IPS-15b (cell line): ENCODE measurements around the gene SLC6A7.
A peak's percentile ranks its signal among the peaks of the same experiment; 100 is the strongest.

Source experiments
- H3K27me3 ChIP-seq: one replicate; pipeline ENCODE4 v1.6.1; 2013; ENCODE audit warnings: low read length; ENCODE audit not compliant: control insufficient read depth, insufficient read depth
- H3K36me3 ChIP-seq: one replicate; pipeline ENCODE4 v1.6.1; 2013; ENCODE audit warnings: low read length; ENCODE audit not compliant: control insufficient read depth, insufficient read depth
- H3K4me1 ChIP-seq: one replicate; pipeline ENCODE4 v1.6.1; 2013; ENCODE audit warnings: mild to moderate bottlenecking, low read length; ENCODE audit not compliant: control insufficient read depth, insufficient read depth
- H3K4me3 ChIP-seq: one replicate; pipeline ENCODE4 v1.5.1; 2013; ENCODE audit warnings: low read depth, low read length
- H3K9ac ChIP-seq: one replicate; pipeline ENCODE4 v1.6.1; 2013; ENCODE audit warnings: low read depth, mild to moderate bottlenecking, low read length
- H3K9me3 ChIP-seq: one replicate; pipeline ENCODE4 v1.6.1; 2013; ENCODE audit warnings: mild to moderate bottlenecking, low read length; ENCODE audit not compliant: control insufficient read depth, insufficient read depth

The SLC6A7 gene

DNA sequence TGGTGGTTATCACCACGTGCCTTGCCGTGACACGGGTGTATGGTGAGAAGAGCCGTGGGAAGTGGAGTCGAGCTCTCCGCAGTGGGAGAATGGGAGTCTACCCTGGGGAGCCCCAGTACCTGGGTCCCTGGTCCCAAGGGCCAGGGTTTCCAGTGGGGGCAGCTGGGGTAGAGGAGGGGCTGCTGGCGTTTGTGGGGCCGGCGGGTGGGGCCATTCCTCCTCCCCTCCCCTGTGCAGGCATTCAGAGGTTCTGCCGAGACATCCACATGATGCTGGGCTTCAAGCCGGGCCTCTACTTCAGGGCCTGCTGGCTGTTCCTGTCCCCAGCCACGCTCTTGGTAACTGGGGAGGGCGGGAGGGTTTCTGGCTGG lies 14.7 kb downstream of the SLC6A7 start:
- H3K27me3 ChIP-seq = no peaks in the 10 kb centered on the region
- no peaks in the 10 kb centered on the region for H3K36me3 ChIP-seq
- H3K4me1 ChIP-seq = peaks cover 3% of the 10 kb centered on the region
- H3K9ac ChIP-seq = no peak overlapping the region
- H3K4me3 ChIP-seq = no peak overlapping the region
- no peaks in the 10 kb centered on the region for H3K9me3 ChIP-seq

DNA sequence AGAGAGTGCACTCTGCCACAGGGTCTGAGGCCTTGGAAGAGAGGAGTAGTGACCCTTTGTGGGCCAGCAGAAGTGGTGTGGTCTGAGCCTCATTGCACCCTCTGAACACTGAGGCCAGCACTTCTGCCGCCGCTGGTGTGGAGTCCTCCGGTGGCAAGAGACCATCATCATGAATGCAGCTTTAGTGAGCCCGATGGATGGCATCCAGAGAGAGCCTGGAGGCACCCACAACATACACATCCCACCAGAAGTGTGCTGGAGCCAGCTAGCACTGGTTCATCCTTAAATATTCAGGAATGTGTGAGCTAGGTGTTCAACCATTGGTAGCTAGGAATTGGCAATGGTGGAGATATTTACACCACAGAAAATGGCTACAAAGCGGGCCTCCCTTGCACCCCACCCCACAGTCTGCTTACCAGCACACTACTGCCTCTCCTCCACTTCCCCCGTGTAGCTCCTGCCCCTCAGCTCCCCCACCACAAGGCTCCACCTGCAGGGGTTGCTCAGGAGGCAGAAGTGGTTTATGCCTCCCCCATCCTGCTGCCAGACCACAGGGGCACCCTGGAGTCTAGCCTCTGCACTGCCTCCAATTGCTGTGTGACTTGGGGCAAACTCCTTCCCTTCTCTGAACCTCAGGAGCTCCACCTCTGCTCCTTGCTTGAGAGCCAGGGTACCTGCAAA lies 16.4 kb downstream of the SLC6A7 start:
- Histone ChIP-seq H3K27me3 (no peaks in the 10 kb centered on the region), H3K4me3 (no peak overlapping the region), H3K36me3 (no peaks in the 10 kb centered on the region), H3K9me3 (no peaks in the 10 kb centered on the region), H3K4me1 (peaks cover 8% of the 10 kb centered on the region), H3K9ac (no peak overlapping the region)

DNA sequence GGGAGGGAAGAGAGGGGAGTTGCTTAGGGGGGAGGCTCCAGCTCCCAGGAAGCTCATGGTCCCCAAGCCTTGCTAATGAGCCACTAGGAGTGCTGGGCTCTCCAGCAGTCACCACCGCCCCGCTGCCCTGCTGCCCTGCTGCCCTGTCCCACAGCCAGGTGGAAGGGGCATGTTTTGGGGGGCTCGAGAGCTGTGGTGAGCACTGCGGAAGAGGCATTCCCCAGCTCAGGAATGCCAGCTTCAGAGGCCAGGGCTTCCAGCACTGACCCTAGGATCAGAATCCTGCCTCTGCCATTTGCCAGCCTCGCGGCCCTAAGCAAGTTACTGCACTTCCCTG lies 16.9 kb downstream of the SLC6A7 start:
- H3K4me3 ChIP-seq = no peak overlapping the region
- H3K36me3 ChIP-seq = no peaks in the 10 kb centered on the region
- H3K9me3 ChIP-seq = no peaks in the 10 kb centered on the region
- H3K9ac ChIP-seq = no peak overlapping the region
- H3K27me3 ChIP-seq = no peaks in the 10 kb centered on the region
- peaks cover 10% of the 10 kb centered on the region for H3K4me1 ChIP-seq

GRCh38 chr5:150208187-150209098 lies 18.6 kb downstream of the SLC6A7 start:
- H3K27me3 ChIP-seq = no peaks in the 10 kb centered on the region
- no peak overlapping the region for H3K9ac ChIP-seq
- H3K9me3 ChIP-seq = no peaks in the 10 kb centered on the region
- H3K4me3 ChIP-seq = no peak overlapping the region
- H3K4me1 ChIP-seq = peaks cover 11% of the 10 kb centered on the region
- H3K36me3 ChIP-seq = no peaks in the 10 kb centered on the region

- H3K9ac ChIP-seq = no peak overlapping the region
- no peaks in the 10 kb centered on the region for H3K36me3 ChIP-seq
- H3K4me1 ChIP-seq = peaks cover 11% of the 10 kb centered on the region
- H3K27me3 ChIP-seq = peaks cover 2% of the 10 kb centered on the region
- H3K4me3 ChIP-seq = no peak overlapping the region
- H3K9me3 ChIP-seq = no peaks in the 10 kb centered on the region
Measured at GRCh38 chr5:150209099-150209635, 19.3 kb downstream of the SLC6A7 start.

DNA sequence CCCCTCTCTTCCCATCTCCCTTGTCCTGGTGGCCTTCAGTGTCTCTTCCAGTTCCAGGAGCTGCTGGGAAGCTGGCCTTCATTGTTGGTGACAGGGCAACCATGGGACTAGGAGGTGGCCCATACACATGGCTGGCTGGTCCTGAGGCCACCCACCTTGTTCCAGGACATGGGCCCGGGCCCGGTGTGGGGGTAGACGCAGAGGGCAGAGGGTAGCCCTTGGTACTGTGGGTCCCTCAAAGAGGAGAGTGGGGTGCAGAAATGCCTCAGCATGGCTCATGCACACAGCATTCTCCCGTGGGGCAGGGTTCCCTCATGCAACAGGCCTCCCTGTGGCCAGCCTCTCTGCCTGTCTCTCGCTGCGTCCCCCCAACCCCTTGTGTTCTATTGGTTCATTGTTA lies 20.8 kb downstream of the SLC6A7 start:
- H3K4me1 ChIP-seq = peaks cover 11% of the 10 kb centered on the region
- peaks cover 2% of the 10 kb centered on the region for H3K27me3 ChIP-seq
- H3K4me3 ChIP-seq = peak overlapping the region; percentile 4

DNA sequence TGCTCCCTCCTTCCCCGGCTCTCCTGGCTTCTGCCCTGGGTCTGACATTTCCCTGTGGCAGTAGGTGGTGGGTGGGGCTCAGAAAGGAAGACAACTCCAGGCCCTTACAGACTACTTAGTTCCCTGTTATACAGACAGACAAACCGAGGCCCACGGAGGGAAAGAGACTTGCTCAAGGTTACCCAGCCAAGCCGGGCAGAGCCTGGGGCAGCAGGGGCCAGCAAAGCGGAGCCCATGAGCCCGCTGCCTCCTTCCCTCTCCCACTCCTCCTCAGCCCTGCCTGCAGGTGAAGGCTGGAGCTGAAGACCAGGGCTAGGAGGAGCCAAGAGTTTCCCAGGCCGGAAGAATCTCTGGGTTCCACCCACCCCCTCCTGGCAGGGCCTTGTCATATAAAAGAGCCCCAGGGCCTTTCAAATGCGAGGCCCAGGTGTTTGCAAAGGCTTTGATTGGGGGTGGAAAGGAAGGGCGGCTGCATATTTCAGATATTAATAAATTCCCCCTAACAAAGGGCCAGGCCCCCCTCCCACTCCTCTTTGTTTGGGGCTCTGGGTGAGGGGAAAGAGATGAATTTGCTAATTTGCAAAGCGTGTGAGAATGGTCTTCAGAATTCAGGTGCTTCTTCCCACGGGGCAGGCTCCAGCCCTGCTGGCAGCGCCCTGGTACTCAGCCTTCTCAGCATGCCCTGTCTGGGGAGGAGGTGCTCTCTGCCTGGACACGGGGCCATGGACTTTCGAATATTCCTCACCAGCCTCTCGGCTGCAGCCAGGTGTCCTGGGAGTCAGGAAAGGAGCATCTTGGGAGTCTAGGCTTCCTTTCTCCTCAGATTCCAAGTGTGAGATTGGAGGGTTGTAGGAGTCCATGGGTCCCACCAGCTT lies 21.5 kb downstream of the SLC6A7 start:
- Histone ChIP-seq H3K9me3 (no peaks in the 10 kb centered on the region), H3K36me3 (no peaks in the 10 kb centered on the region), H3K4me3 (peak overlapping the region; percentile 4), H3K4me1 (peaks cover 11% of the 10 kb centered on the region), H3K9ac (no peak overlapping the region), H3K27me3 (peaks cover 2% of the 10 kb centered on the region)

More for the DNA sequence above, 20.8 kb downstream of the SLC6A7 start:
- Histone ChIP-seq H3K9ac (no peak overlapping the region), H3K9me3 (no peaks in the 10 kb centered on the region), H3K36me3 (no peaks in the 10 kb centered on the region)

DNA sequence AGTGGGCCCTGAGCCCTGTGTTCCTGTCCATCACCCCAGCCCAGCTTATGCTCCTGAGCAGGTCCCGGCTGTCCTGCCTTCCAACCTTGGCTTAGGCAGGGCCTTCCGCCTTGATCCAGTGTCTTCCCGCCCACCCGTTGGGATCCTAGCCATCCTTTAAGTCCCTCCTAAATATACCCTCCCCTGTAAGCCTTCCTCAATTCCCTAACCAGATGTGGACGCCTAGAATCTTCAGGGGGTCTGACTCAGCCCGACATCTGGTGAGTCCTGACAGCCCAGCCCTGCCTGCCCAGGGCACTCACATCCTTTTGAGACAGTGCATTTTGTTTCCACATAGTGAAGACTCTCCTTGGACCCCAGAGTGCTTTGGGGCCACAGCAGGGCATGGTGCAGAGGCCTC lies 23.7 kb downstream of the SLC6A7 start:
- H3K27me3 ChIP-seq = peaks cover 12% of the 10 kb centered on the region
- no peaks in the 10 kb centered on the region for H3K36me3 ChIP-seq
- no peak overlapping the region for H3K9ac ChIP-seq
- H3K4me1 ChIP-seq = peaks cover 9% of the 10 kb centered on the region
- no peak overlapping the region for H3K4me3 ChIP-seq
- no peaks in the 10 kb centered on the region for H3K9me3 ChIP-seq

DNA sequence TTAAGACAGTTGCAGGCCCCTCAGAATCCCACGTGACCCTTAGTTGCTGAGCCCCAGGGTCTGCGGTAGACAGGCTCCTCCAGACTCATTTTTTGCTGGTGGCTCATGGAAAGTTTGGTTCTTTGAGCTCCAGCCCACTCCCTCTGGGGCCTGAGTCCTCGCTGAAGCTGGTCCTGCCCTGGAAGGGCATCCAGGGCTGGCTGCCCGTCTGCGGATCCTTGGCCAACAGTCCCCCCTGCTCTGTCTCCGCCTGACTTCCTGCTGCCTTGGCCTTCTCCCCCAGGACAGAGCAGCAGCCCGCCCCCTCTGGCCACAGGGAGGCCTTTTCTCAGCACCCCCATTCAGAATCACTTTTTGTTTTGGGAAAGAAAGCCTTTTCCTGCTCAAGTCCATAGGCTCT lies 24.4 kb downstream of the SLC6A7 start:
- Histone ChIP-seq H3K4me3 (no peak overlapping the region), H3K36me3 (no peaks in the 10 kb centered on the region), H3K9me3 (no peaks in the 10 kb centered on the region), H3K4me1 (peaks cover 9% of the 10 kb centered on the region), H3K9ac (no peak overlapping the region), H3K27me3 (peaks cover 12% of the 10 kb centered on the region)

DNA sequence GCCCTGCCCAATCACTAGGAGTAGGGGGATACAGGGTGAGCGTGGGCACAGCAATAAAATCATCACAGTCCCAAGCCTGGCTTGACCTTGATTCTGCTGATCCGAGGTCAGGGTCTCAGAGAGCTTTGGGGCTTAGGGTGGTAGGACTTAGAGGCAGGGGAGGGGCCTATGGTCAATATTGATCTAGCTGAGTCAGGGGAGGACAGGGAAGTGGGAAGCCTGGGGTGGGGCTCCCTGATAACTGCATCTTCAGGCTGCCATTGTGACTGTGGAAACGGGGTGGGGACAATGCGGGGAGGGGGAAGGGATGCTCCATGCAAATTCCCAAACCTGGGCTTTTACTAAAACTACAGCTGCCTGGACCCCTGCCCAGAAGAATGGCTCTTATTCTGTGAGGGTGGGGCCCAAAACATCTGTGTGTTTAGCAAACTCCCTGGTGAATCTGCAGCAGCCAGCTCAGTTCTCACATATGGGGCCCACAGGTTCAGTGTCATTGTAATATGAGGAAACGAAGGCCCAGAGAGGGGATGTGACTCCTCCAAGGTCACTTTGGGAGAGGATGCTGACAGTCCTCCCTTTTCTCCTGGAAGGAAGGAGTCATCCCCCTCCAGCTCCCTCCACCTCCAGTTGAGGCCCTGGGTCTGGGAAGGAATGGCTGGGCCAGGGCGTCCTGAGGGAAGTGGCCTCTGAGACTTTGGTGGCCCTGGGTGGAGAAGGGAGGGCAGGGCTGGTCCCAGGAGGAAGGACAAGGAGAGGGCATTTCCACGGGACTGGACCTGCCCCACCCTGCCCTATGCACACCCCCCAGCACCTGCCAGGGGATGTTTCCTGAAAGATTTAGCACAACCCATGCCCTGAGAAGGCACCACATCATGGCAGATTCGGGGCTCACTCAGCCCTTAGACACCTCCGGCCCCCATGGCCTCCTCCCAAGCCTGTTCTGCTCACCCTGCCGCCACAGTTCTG lies 26.4 kb downstream of the SLC6A7 start:
- Histone ChIP-seq H3K4me1 (peaks cover 7% of the 10 kb centered on the region), H3K9ac (no peak overlapping the region), H3K27me3 (peaks cover 12% of the 10 kb centered on the region), H3K36me3 (no peaks in the 10 kb centered on the region), H3K4me3 (no peak overlapping the region), H3K9me3 (no peaks in the 10 kb centered on the region)
